Activated T-cell treated with anti-CD3 and anti-CD28 coated beads, Interleukin-2, amount 50 U/mL, for 72 hours (primary cell): ENCODE measurements around the gene CSTPP1. TPM values are rescaled to one million over a fixed set of nuclear protein-coding genes. Genes with fewer than 3 reads are reported as not detected.
A peak's percentile ranks its signal among the peaks of the same experiment; 100 is the strongest.

Experiments used
- ATAC-seq, 2 donors: fragments of 150-1000 bp; cut with Tn5 transposase; replicated peaks in 1 of 2; 2 replicates each; pipeline ENCODE4 v1.10.0; 2021; ENCODE audit warnings: moderate library complexity in 2 of 2, mild to moderate bottlenecking in 1 of 2
- DNase-seq, 2 donors: peaks; one replicate each; pipeline ENCODE4 v3.0.0; 2021 to 2022; ENCODE audit warnings: mixed read lengths in 1 of 2
- H3K27ac Mint-ChIP-seq: one replicate; pipeline ENCODE4 v1.8.0; 2022; ENCODE audit warnings: mild to moderate bottlenecking, moderate library complexity, mixed read lengths
- H3K27me3 Mint-ChIP-seq: one replicate; pipeline ENCODE4 v1.8.0; 2022; ENCODE audit warnings: low read depth, mixed read lengths
- H3K36me3 Mint-ChIP-seq, 2 donors: one replicate each; pipeline ENCODE4 v1.8.0; 2022; ENCODE audit warnings: mixed read lengths in 2 of 2, mild to moderate bottlenecking in 1 of 2; ENCODE audit not compliant: insufficient read depth in 2 of 2
- H3K4me1 Mint-ChIP-seq: one replicate; pipeline ENCODE4 v1.8.0; 2022; ENCODE audit warnings: low read depth, mixed read lengths
- H3K4me3 Mint-ChIP-seq, 2 donors: one replicate each; pipeline ENCODE4 v1.8.0; 2022; ENCODE audit warnings: mild to moderate bottlenecking in 2 of 2, mixed read lengths in 2 of 2, moderate library complexity in 2 of 2
- H3K9me3 Mint-ChIP-seq, 2 donors: one replicate each; pipeline ENCODE4 v1.8.0; 2022; ENCODE audit warnings: mixed read lengths in 2 of 2
- total RNA-seq, 2 donors: library from RNA; stranded (reverse); gene quantifications; one replicate each; pipeline ENCODE4 v1.2.3, GENCODE V29; 2022

The CSTPP1 gene
- total RNA-seq, 2 donors from 2014 or later, result 20.4 to 21.2 TPM

DNA sequence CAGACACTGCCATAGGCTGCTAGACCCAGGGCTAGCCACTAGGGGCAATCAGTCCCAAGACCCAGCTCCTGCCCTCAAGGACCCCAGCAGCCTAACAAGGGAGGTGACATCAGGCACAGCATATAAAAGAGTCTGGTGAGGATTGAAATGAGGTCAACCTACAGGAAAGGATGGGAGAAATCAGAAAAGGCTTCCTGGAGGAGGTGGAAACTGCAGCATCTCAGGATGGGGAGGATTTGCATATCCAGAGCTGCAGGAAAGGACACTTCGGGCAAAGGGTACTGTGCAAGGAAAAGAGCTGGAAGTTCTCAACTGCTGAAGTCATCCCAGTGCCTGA lies 243.1 kb downstream of the CSTPP1 start:
- DNase-seq, result peak; percentile 54 to 56
- H3K9me3 Mint-ChIP-seq, result no peaks in the 10 kb centered on the region
- peaks cover 22% of the 10 kb centered on the region for H3K4me1 Mint-ChIP-seq
- H3K27ac Mint-ChIP-seq, result no peak overlapping the region
- no peak for ATAC-seq
- no peak overlapping the region for H3K4me3 Mint-ChIP-seq
- H3K27me3 Mint-ChIP-seq, result peaks cover 7% of the 10 kb centered on the region
- peaks cover 0 to 3% of the 10 kb centered on the region in 2 donors for H3K36me3 Mint-ChIP-seq

- peaks cover 10% of the 10 kb centered on the region for H3K27me3 Mint-ChIP-seq
- H3K9me3 Mint-ChIP-seq, result no peaks in the 10 kb centered on the region
- H3K27ac Mint-ChIP-seq, result no peak overlapping the region
- H3K36me3 Mint-ChIP-seq, result peaks cover 0 to 3% of the 10 kb centered on the region in 2 donors
- H3K4me1 Mint-ChIP-seq, result peaks cover 22% of the 10 kb centered on the region
- ATAC-seq (no peak), DNase-seq (no peak)
- no peak overlapping the region for H3K4me3 Mint-ChIP-seq
Measured at GRCh38 chr11:47180006-47180787, 243.6 kb downstream of the CSTPP1 start.

GRCh38 chr11:47181271-47181670 lies 244.7 kb downstream of the CSTPP1 start:
- H3K27me3 Mint-ChIP-seq, result peaks cover 10% of the 10 kb centered on the region
- no peaks in the 10 kb centered on the region for H3K36me3 Mint-ChIP-seq
- DNase-seq (no peak), ATAC-seq (no peak)
- no peak overlapping the region for H3K27ac Mint-ChIP-seq
- no peaks in the 10 kb centered on the region for H3K9me3 Mint-ChIP-seq
- H3K4me3 Mint-ChIP-seq, result no peak overlapping the region
- H3K4me1 Mint-ChIP-seq, result peaks cover 15% of the 10 kb centered on the region

- Mint-ChIP-seq H3K4me3 (no peak overlapping the region), H3K4me1 (peaks cover 19% of the 10 kb centered on the region), H3K9me3 (no peaks in the 10 kb centered on the region), H3K27ac (no peak overlapping the region), H3K36me3 (no peaks in the 10 kb centered on the region), H3K27me3 (peaks cover 10% of the 10 kb centered on the region)
- no peak for DNase-seq
- ATAC-seq, result no peak
Measured at GRCh38 chr11:47182380-47182779, 245.8 kb downstream of the CSTPP1 start.

- DNase-seq, result no peak
- no peaks in the 10 kb centered on the region for H3K9me3 Mint-ChIP-seq
- H3K4me3 Mint-ChIP-seq, result no peak overlapping the region
- ATAC-seq, result no peak
- H3K4me1 Mint-ChIP-seq, result peaks cover 15% of the 10 kb centered on the region
- no peaks in the 10 kb centered on the region for H3K36me3 Mint-ChIP-seq
- H3K27ac Mint-ChIP-seq, result no peak overlapping the region
- peaks cover 10% of the 10 kb centered on the region for H3K27me3 Mint-ChIP-seq
Measured at GRCh38 chr11:47183031-47183856, 246.7 kb downstream of the CSTPP1 start.

DNA sequence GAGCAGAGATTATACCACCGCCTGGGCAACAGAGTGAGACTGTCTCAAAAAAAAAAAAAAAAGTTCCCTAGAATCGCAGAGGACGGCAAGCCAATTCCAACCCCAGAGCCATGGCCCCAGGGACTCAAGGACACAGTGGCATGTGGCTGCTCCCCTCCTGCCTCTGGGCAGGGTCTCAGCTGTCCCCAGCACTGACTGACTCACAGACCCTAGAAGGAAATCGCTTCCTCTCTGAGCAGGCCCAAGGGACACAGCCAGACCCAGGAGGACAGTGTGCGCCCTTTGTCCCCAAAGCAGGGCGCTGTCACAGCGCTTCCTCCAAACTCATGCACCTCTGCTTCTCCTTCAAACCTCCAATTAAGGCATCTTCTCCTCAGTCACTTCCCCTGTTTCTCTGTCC lies 247.4 kb downstream of the CSTPP1 start:
- ATAC-seq (no peak), DNase-seq (no peak)
- Mint-ChIP-seq H3K4me1 (peaks cover 15% of the 10 kb centered on the region), H3K36me3 (no peaks in the 10 kb centered on the region), H3K4me3 (no peak overlapping the region), H3K9me3 (no peaks in the 10 kb centered on the region), H3K27me3 (peaks cover 10% of the 10 kb centered on the region), H3K27ac (no peak overlapping the region)

DNA sequence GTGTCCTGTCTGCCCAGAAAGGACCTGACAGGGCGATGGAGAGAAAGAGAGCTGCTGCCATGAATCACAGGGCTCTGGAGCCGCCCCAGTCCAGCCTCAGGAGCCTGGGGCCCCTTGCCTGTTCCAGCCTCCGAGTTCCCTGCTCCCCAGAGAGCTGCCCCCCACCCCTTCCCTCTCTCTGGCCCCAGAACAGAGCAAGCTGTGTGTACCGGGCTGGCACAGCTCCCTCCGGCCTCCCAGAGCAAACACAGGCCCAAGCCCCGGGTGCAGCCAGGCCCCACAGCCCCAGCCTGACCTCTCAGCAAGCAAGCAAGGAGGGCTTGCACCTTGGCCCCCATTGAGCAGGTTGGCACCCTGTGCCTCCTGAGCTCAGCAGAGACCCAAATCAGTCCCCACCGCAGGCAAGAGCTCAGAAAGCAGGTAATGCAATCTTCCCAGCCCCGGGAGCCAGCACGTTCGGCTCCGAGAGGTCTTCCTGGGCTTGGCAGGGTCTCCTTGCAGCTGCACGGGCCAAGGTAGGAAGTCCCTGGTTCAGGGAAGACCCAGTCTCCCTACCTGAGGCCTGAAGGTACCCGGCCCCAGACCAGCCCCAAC lies 248.2 kb downstream of the CSTPP1 start:
- H3K27me3 Mint-ChIP-seq, result peaks cover 10% of the 10 kb centered on the region
- no peaks in the 10 kb centered on the region for H3K9me3 Mint-ChIP-seq
- H3K4me1 Mint-ChIP-seq, result peaks cover 10% of the 10 kb centered on the region
- peak overlapping the region; percentile 12 to 63 for H3K4me3 Mint-ChIP-seq
- DNase-seq (no peak), ATAC-seq (no peak)
- no peak overlapping the region for H3K27ac Mint-ChIP-seq
- H3K36me3 Mint-ChIP-seq, result no peaks in the 10 kb centered on the region

GRCh38 chr11:47185305-47186075 lies 248.9 kb downstream of the CSTPP1 start:
- Mint-ChIP-seq H3K9me3 (no peaks in the 10 kb centered on the region), H3K27me3 (peaks cover 10% of the 10 kb centered on the region), H3K4me1 (peaks cover 10% of the 10 kb centered on the region), H3K36me3 (no peaks in the 10 kb centered on the region), H3K27ac (no peak overlapping the region), H3K4me3 (peak overlapping the region; percentile 45 to 70)
- DNase-seq (peak in 1 of 2 donors; percentile 17), ATAC-seq (peak; percentile 19 to 23)

GRCh38 chr11:47186076-47186699 lies 249.6 kb downstream of the CSTPP1 start, which contains the start of gene PACSIN3:
TSS of gene PACSIN3 (minus strand) at chr11:47186434. CDS start at chr11:47182727, 3,707 bp downstream.
- Mint-ChIP-seq H3K27me3 (peaks cover 10% of the 10 kb centered on the region), H3K9me3 (no peaks in the 10 kb centered on the region), H3K4me3 (peak within 1 kb of the TSS; percentile 84 to 89), H3K36me3 (no peaks in the 10 kb centered on the region), H3K27ac (no peak within 1 kb of the TSS), H3K4me1 (peaks cover 10% of the 10 kb centered on the region)
- peak; percentile 61 to 66 for DNase-seq
- ATAC-seq, result peak; percentile 85 to 87

- no peak overlapping the region for H3K27ac Mint-ChIP-seq
- no peaks in the 10 kb centered on the region for H3K36me3 Mint-ChIP-seq
- peaks cover 10% of the 10 kb centered on the region for H3K27me3 Mint-ChIP-seq
- DNase-seq, result peak; percentile 41 to 47
- ATAC-seq, result peak; percentile 53 to 54
- peak overlapping the region; percentile 84 to 89 for H3K4me3 Mint-ChIP-seq
- H3K9me3 Mint-ChIP-seq, result no peaks in the 10 kb centered on the region
- H3K4me1 Mint-ChIP-seq, result peaks cover 10% of the 10 kb centered on the region
Measured at GRCh38 chr11:47186700-47187695, 250.4 kb downstream of the CSTPP1 start.

- no peaks in the 10 kb centered on the region for H3K36me3 Mint-ChIP-seq
- ATAC-seq, result no peak
- peaks cover 10% of the 10 kb centered on the region for H3K27me3 Mint-ChIP-seq
- DNase-seq, result no peak
- H3K9me3 Mint-ChIP-seq, result no peaks in the 10 kb centered on the region
- H3K4me1 Mint-ChIP-seq, result peaks cover 10% of the 10 kb centered on the region
- H3K4me3 Mint-ChIP-seq, result peak overlapping the region; percentile 84 to 89
- no peak overlapping the region for H3K27ac Mint-ChIP-seq
Measured at GRCh38 chr11:47187723-47188122, 251.2 kb downstream of the CSTPP1 start.
